ENCODE results near the gene SAP30BP.

DNA sequence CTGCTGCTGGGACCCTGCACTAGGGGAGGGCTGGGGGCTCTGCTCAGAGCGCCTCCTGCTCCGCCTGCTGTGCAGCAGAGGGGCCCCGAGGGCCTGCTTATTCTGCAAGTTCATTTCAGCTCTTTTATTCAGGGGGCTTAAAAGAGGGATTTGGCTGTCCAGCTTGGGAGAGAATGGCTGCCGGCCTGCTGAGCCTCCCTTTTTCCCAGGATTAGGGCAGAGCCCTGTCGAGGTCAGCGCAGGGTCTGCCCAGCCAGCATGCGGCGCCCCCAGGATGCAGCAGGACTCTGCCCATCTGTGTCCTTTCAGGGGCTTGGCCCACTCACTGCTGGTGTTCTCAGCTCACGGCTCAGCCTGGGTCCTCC, 32.8 kb upstream of the SAP30BP start:
- TF ChIP-seq POLR2AphosphoS5 (IDR thresholded peaks at IDR 0.05; ENCODE audit: low read depth, low read length), result no peak
- TF ChIP-seq TAF1 (IDR thresholded peaks at IDR 0.05; ENCODE audit: borderline replicate concordance, insufficient read depth, low read length), result no peak
- TF ChIP-seq, protein P1, sequence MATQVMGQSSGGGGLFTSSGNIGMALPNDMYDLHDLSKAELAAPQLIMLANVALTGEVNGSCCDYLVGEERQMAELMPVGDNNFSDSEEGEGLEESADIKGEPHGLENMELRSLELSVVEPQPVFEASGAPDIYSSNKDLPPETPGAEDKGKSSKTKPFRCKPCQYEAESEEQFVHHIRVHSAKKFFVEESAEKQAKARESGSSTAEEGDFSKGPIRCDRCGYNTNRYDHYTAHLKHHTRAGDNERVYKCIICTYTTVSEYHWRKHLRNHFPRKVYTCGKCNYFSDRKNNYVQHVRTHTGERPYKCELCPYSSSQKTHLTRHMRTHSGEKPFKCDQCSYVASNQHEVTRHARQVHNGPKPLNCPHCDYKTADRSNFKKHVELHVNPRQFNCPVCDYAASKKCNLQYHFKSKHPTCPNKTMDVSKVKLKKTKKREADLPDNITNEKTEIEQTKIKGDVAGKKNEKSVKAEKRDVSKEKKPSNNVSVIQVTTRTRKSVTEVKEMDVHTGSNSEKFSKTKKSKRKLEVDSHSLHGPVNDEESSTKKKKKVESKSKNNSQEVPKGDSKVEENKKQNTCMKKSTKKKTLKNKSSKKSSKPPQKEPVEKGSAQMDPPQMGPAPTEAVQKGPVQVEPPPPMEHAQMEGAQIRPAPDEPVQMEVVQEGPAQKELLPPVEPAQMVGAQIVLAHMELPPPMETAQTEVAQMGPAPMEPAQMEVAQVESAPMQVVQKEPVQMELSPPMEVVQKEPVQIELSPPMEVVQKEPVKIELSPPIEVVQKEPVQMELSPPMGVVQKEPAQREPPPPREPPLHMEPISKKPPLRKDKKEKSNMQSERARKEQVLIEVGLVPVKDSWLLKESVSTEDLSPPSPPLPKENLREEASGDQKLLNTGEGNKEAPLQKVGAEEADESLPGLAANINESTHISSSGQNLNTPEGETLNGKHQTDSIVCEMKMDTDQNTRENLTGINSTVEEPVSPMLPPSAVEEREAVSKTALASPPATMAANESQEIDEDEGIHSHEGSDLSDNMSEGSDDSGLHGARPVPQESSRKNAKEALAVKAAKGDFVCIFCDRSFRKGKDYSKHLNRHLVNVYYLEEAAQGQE (IDR thresholded peaks at IDR 0.05; ENCODE audit: insufficient read depth in 1 of 2, low read depth in 2 of 2, low read length in 2 of 2), result no peak
- TF ChIP-seq SIN3A (IDR thresholded peaks at IDR 0.05; ENCODE audit: borderline replicate concordance, insufficient read depth, low read length), result no peak
- no peak for TF ChIP-seq FOXP2 (optimal IDR thresholded peaks at IDR 0.05; ENCODE audit: borderline replicate concordance, extremely low read depth, extremely low read length, insufficient read depth)

Data from PFSK-1 (cell line).